Panc1 (cell line): ENCODE results near the gene ENOPH1.

Experiments
- POLR2AphosphoS5 ChIP-seq: IDR thresholded peaks from 2 replicates; pipeline ENCODE4 v1.6.1; 2012; ENCODE audit warnings: mild to moderate bottlenecking, low read depth, low read length, moderate library complexity
- TCF7L2 ChIP-seq: IDR thresholded peaks from 2 replicates; pipeline ENCODE4 v1.6.1; 2011; ENCODE audit warnings: mild to moderate bottlenecking, low read depth, low read length, inconsistent platforms
- TF ChIP-seq, protein P1 (sequence below): fragments of 450-650 bp; IDR thresholded peaks from 2 replicates; pipeline ENCODE4 v1.5.1; 2017; ENCODE audit warnings: mild to moderate bottlenecking
- TF ChIP-seq, protein P2 (sequence below), 2 experiments: IDR thresholded peaks; 2 replicates each; pipeline ENCODE4 v1.6.1; 2011 to 2012; ENCODE audit warnings: low read depth in 2 of 2, control low read depth in 1 of 2, low read length in 1 of 2, mild to moderate bottlenecking in 1 of 2, moderate library complexity in 1 of 2; ENCODE audit not compliant: insufficient read depth in 1 of 2

- TF ChIP-seq, protein P1, sequence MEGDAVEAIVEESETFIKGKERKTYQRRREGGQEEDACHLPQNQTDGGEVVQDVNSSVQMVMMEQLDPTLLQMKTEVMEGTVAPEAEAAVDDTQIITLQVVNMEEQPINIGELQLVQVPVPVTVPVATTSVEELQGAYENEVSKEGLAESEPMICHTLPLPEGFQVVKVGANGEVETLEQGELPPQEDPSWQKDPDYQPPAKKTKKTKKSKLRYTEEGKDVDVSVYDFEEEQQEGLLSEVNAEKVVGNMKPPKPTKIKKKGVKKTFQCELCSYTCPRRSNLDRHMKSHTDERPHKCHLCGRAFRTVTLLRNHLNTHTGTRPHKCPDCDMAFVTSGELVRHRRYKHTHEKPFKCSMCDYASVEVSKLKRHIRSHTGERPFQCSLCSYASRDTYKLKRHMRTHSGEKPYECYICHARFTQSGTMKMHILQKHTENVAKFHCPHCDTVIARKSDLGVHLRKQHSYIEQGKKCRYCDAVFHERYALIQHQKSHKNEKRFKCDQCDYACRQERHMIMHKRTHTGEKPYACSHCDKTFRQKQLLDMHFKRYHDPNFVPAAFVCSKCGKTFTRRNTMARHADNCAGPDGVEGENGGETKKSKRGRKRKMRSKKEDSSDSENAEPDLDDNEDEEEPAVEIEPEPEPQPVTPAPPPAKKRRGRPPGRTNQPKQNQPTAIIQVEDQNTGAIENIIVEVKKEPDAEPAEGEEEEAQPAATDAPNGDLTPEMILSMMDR: no peak
- TF ChIP-seq, protein P2, sequence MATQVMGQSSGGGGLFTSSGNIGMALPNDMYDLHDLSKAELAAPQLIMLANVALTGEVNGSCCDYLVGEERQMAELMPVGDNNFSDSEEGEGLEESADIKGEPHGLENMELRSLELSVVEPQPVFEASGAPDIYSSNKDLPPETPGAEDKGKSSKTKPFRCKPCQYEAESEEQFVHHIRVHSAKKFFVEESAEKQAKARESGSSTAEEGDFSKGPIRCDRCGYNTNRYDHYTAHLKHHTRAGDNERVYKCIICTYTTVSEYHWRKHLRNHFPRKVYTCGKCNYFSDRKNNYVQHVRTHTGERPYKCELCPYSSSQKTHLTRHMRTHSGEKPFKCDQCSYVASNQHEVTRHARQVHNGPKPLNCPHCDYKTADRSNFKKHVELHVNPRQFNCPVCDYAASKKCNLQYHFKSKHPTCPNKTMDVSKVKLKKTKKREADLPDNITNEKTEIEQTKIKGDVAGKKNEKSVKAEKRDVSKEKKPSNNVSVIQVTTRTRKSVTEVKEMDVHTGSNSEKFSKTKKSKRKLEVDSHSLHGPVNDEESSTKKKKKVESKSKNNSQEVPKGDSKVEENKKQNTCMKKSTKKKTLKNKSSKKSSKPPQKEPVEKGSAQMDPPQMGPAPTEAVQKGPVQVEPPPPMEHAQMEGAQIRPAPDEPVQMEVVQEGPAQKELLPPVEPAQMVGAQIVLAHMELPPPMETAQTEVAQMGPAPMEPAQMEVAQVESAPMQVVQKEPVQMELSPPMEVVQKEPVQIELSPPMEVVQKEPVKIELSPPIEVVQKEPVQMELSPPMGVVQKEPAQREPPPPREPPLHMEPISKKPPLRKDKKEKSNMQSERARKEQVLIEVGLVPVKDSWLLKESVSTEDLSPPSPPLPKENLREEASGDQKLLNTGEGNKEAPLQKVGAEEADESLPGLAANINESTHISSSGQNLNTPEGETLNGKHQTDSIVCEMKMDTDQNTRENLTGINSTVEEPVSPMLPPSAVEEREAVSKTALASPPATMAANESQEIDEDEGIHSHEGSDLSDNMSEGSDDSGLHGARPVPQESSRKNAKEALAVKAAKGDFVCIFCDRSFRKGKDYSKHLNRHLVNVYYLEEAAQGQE (IDR thresholded peaks at IDR 0.05; ENCODE audit: insufficient read depth in 1 of 2, low read depth in 2 of 2, low read length in 1 of 2): no peak
- TF ChIP-seq TCF7L2 (no peak), POLR2AphosphoS5 (no peak)
Measured at GRCh38 chr4:82481506-82481840, 51.1 kb downstream of the ENOPH1 start.
